HepG2 (cell line): Measurements from ENCODE around the gene TXNRD2. TPM values are rescaled to one million over a fixed set of nuclear protein-coding genes. Genes with fewer than 3 reads are reported as not detected.

ENCODE experiments used
- BCLAF1 ChIP-seq: fragments of 450-650 bp; IDR thresholded peaks from 2 replicates; pipeline ENCODE4 v1.6.1; 2017; ENCODE audit warnings: mild to moderate bottlenecking
- IRF2 ChIP-seq: IDR thresholded peaks from 2 replicates; pipeline ENCODE4 v1.6.1; 2018; ENCODE audit warnings: missing genetic modification reagents, missing compliant biosample characterization
- NR2F6 ChIP-seq, 2 experiments: IDR thresholded peaks; 2 replicates each; pipeline ENCODE4 v1.6.1; 2016; ENCODE audit warnings: antibody characterized with exemption in 1 of 2, mild to moderate bottlenecking in 1 of 2
- PBX2 ChIP-seq: IDR thresholded peaks from 2 replicates; pipeline ENCODE4 v1.6.1; 2016; ENCODE audit warnings: control low read depth
- PHF5A ChIP-seq: IDR thresholded peaks from one replicate; pipeline ENCODE4 v1.6.1; 2018; ENCODE audit warnings: low read depth, missing genetic modification reagents; ENCODE audit not compliant: unreplicated experiment
- SOX13 ChIP-seq, 3 experiments: fragments of 450-650 bp in 1 of 3; sonication (generic) in 1 of 3; formaldehyde crosslinking in 1 of 3; IDR thresholded peaks in 2 of 3; conservative IDR thresholded peaks in 1 of 3; 2 replicates each; pipeline versions ENCODE4 v1.5.0 to v1.6.1; 2016 to 2020; ENCODE audit warnings: antibody characterized with exemption in 1 of 3, mild to moderate bottlenecking in 1 of 3, missing compliant biosample characterization in 1 of 3, missing genetic modification reagents in 1 of 3, moderate library complexity in 1 of 3
- STAT6 ChIP-seq: sonication (generic); formaldehyde crosslinking; IDR thresholded peaks from 2 replicates; pipeline ENCODE4 v1.4.0; 2020; ENCODE audit warnings: missing genetic modification reagents, mild to moderate bottlenecking, borderline replicate concordance
- YEATS4 ChIP-seq: sonication (generic); formaldehyde crosslinking; IDR thresholded peaks from 2 replicates; pipeline ENCODE4 v1.4.0; 2020; ENCODE audit warnings: missing genetic modification reagents, borderline replicate concordance
- ZBTB21 ChIP-seq: sonication (generic); formaldehyde crosslinking; IDR thresholded peaks from 2 replicates; pipeline ENCODE4 v1.4.0; 2020; ENCODE audit warnings: missing genetic modification reagents
- ZNF136 ChIP-seq: sonication (generic); formaldehyde crosslinking; IDR thresholded peaks from 2 replicates; pipeline ENCODE4 v1.8.1; 2022; ENCODE audit warnings: low read depth, mild to moderate bottlenecking, moderate library complexity, missing genetic modification reagents
- ZNF142 ChIP-seq: sonication (generic); formaldehyde crosslinking; IDR thresholded peaks from 2 replicates; pipeline ENCODE4 v1.4.0; 2020; ENCODE audit warnings: missing genetic modification reagents
- ZNF180 ChIP-seq: sonication (generic); formaldehyde crosslinking; IDR thresholded peaks from 2 replicates; pipeline ENCODE4 v1.4.0; 2020; ENCODE audit warnings: low read depth, missing genetic modification reagents, borderline replicate concordance
- polyA plus RNA-seq, 8 experiments: library from polyadenylated mRNA; depleted of rRNA in 3 of 8; stranded (reverse) in 7 of 8; unstranded in 1 of 8; fragments of >200 nt; fragmentation: Illumina TruSeq in 4 of 8; extraction: Trizol in 4 of 8; gene quantifications; 2 replicates each; pipeline versions ENCODE4 v1.2.1 to v1.2.3, GENCODE V29; 2011 to 2016; ENCODE audit warnings: low read depth in 4 of 8, missing spikeins in 1 of 8, mixed read lengths in 1 of 8; ENCODE audit not compliant: insufficient read depth in 1 of 8
- total RNA-seq, 5 experiments: library from RNA; depleted of rRNA; stranded (reverse); fragments of >200 nt; fragmentation: Illumina TruSeq; extraction: Trizol; gene quantifications; 2 replicates each; pipeline ENCODE4 v1.2.3, GENCODE V29; 2016; ENCODE audit warnings: low read depth in 1 of 5

TXNRD2 gene
- total and polyA plus RNA-seq, 2 of the 13 experiments (the other 11 are each of a cell fraction or from before 2014, with no cell fraction given) = 17.5 to 18.6 TPM

GRCh38 chr22:19854778-19855503 is 86.7 kb downstream of the TXNRD2 start, which contains the start of the genes GNB1L and RTL10 (continued):
- TF ChIP-seq PHF5A (no peak), SOX13 (IDR thresholded peaks at IDR 0.05) (peak; percentile 16; the same call in 1 of the 2 replicates), SOX13 (CRISPR knock-in tag; conservative IDR thresholded peaks at IDR 0.05 in 1 of 2, IDR thresholded peaks at IDR 0.05 in 1 of 2) (no peak; a peak in 2 of 4 replicates), NR2F6 (IDR thresholded peaks at IDR 0.05) (no peak), NR2F6 (CRISPR knock-in tag; IDR thresholded peaks at IDR 0.05) (peak; percentile 43; the same call in 1 of the 2 replicates), BCLAF1 (no peak), IRF2 (CRISPR knock-in tag) (peak; percentile 70), ZNF136 (CRISPR knock-in tag) (peak; percentile 51; the same call in 1 of the 2 replicates), PBX2 (CRISPR knock-in tag) (no peak), STAT6 (CRISPR knock-in tag) (peak; percentile 50; the same call in 1 of the 2 replicates), ZBTB21 (CRISPR knock-in tag) (0 out of 2 replicates have a peak, but pooled peaks have one; percentile 3), ZNF180 (CRISPR knock-in tag) (0 out of 2 replicates have a peak, but pooled peaks have one; percentile 52), ZNF142 (CRISPR knock-in tag) (0 out of 2 replicates have a peak, but pooled peaks have one; percentile 33), YEATS4 (CRISPR knock-in tag) (peak; percentile 90)
